GM12801 (cell line): Measurements from ENCODE around the gene RXRA.

ENCODE experiments used
- CTCF ChIP-seq: IDR thresholded peaks from one replicate; pipeline ENCODE4 v1.5.1; 2011; ENCODE audit warnings: control low read depth; ENCODE audit not compliant: insufficient read length; ENCODE audit errors: extremely low read depth

The RXRA gene

DNA sequence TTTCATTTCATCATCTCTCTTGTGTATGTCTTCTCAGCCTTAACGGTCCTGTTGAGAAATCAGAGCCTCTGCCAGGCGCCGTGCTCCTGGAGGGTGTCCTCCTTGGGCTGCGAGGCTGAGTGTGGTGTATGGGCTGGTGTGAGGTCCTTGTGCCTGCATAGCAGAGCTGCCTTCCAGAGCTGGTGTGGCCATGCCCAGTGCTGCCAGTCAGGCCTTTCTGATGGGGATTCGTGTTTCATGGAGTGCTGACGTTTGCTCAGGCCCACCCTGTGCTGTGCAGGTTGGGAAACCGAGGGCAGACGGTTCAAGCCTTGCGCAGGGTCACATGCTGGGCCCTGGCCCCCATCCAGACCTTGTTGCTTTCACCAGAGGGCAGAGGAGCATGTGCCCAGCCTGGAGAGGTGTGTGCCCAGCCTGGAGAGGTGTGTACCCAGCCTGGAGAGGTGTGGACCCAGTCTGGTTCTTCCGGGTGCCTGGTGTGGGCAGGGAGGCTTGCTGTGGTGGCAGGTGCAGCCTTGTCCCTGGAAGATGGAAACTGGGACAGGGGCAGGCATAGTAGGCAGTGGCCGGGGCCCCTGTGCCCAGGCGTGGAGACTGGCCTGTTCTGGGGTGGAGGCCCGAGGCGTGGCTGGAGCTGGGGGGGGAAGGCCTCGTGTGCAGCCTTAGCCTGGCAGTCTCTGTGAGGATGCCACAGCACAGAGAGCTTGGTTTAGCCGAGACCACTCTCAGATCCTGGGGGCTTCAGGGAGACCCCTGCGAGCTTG, 84.0 kb downstream of the RXRA start:
- no peak for TF ChIP-seq CTCF

DNA sequence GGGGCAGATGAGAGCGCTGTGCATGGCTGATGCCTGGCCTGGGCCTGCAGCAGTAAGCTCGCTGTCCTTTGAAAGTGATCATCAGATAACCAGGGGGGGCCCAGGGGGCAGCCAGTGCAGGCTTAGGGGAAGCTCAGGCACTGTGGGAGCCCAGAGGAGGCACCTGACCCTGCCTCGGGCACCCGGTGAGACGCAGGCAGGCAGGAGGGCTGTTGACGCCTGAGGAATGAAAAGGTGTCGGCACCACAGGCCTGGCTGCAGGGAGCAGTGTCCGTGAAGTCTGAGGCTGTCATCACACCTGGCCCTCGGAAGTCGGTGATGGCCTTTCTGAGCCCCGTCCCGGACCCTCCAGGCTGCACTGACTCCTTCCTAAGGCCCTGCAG, 84.6 kb downstream of the RXRA start:
- TF ChIP-seq CTCF, result no peak

GRCh38 chr9:134411440-134412297, 85.4 kb downstream of the RXRA start:
- no peak for TF ChIP-seq CTCF

- no peak for TF ChIP-seq CTCF
Measured at GRCh38 chr9:134412298-134412711, 86.0 kb downstream of the RXRA start.

DNA sequence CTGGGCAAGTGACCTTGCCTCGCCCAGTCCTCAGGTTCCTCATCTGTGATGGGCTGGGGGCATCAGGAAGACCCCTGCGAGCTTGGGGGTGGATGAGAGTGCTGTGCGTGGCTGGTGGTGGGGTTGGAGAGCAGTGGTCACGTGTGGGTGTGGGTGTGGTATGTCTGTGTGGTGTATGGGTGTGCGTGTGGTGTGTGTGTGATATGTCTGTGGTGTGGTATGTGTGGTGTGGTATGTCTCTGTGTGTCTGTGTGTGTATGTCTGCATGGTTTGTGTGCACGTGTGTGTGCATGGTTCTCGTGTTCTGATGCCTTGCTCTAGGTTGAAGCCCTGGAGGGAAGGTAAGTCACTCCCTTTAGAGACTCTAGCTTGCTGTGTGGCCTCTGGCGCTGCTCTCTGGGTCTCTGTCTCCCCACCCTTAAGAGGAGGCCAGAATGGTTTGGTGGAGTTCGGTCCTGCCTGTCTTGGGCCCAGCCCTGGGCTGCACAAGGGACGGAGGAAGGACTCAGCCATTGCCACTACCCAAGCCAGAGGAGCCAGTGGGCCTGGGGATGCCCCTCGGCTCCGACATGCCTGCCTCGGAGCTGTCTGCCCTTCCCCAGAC, 87.0 kb downstream of the RXRA start:
- no peak for TF ChIP-seq CTCF

GRCh38 chr9:134413890-134414623, 87.8 kb downstream of the RXRA start:
- TF ChIP-seq CTCF, result no peak

DNA sequence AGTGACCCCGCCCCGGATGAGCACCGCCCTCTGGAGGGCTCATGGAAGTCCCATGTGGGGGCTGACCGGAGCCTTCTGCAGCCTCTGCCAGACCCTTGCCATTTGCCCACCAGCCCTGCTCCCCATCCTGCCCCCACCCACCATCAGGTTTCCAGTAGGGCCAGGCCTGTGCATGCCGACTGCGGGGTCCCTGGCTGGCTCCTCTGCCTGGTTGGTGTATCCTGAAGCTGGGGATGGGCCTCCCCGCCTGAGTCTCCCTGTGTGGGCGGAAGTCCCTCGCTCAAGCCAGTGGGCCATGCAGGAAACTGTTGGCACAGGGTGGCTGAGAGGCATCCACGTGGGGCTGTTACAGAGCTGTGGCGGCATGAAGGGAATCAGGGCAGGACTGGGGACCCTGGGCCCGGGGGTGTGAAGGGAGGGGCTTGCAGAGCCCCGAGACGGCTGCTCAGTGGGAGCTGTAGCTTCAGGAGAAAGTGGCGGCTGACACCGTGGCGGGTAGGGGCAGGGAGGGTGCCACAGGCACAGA, 88.7 kb downstream of the RXRA start:
- no peak for TF ChIP-seq CTCF
